Measurements from ENCODE around the gene EIF4EBP2.

Gene EIF4EBP2

DNA sequence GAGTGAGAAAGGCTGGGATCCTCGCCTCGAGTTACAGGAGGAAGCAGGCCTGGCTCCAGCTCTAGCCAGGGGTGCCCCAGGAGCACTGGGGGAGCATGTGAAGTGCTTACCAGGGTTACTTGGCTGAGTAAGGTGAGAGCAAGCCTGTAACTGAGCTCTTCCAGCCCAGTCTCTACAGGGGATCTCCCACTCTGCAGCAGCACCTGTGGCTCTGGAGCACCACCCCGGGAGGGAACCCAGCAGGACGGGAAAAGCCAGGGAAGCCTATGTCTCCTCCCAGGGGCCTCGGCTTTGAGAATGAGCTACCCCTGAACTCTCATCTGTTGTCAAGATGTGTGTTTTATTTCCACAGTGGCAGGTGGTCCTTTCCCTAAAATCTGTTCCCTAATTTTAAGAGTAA, 32.1 kb upstream of the EIF4EBP2 start:
- H3K4ac ChIP-seq (ENCODE audit: low read length) = no peak overlapping the region
- no peaks in the 10 kb centered on the region for H3K27me3 ChIP-seq (ENCODE audit: control insufficient read depth in 3 of 3, insufficient read depth in 3 of 3, low read depth in 1 of 3, low read length in 3 of 3)
- H2BK5ac ChIP-seq (ENCODE audit: low read length) = no peak overlapping the region
- H3K4me3 ChIP-seq (ENCODE audit: low read length in 2 of 2) = no peak overlapping the region
- H3K14ac ChIP-seq (ENCODE audit: low read length) = no peak overlapping the region
- no peak overlapping the region for H3K18ac ChIP-seq (ENCODE audit: low read length)
- no peak overlapping the region for H3K4me2 ChIP-seq (ENCODE audit: insufficient read depth, low read length, poor library complexity, severe bottlenecking)
- no peak overlapping the region for H3K23ac ChIP-seq (ENCODE audit: low read depth, low read length, poor library complexity)
- H3K36me3 ChIP-seq (replicated peaks in 1 of 2; ENCODE audit: control insufficient read depth in 2 of 2, insufficient read depth in 2 of 2, low read length in 2 of 2) = peaks cover 12 to 36% of the 10 kb centered on the region in 2 donors
- no peak for DNase-seq (ENCODE audit: low spot score)
- H2BK15ac ChIP-seq (ENCODE audit: low read length) = no peak overlapping the region
- no peaks in the 10 kb centered on the region for H3K9me3 ChIP-seq (replicated peaks in 1 of 2; ENCODE audit: control insufficient read depth in 2 of 2, insufficient read depth in 1 of 2, low read depth in 1 of 2, low read length in 2 of 2)
- no peak overlapping the region for H3K9ac ChIP-seq (ENCODE audit: low read depth, low read length, poor library complexity)
- peaks cover 6% of the 10 kb centered on the region for H3K79me1 ChIP-seq (ENCODE audit: low read depth, low read length)
- no peak overlapping the region for H4K8ac ChIP-seq (ENCODE audit: low read depth, low read length)
- no peak overlapping the region for H2AFZ ChIP-seq (ENCODE audit: low read length)
- no peak overlapping the region for H4K91ac ChIP-seq (ENCODE audit: low read depth, low read length, poor library complexity)
- H2AK5ac ChIP-seq (ENCODE audit: low read depth, low read length) = no peak overlapping the region
- H2BK12ac ChIP-seq (ENCODE audit: low read length) = no peak overlapping the region
- no peak overlapping the region for H3K27ac ChIP-seq (replicated peaks; ENCODE audit: low read length)
- WGBS, 2 donors (ENCODE audit: extremely low coverage in 2 of 2, insufficient read length in 2 of 2, insufficient replicate concordance in 1 of 2) = no CpG with 5 or more reads among the region's 5 CpGs
- no peak overlapping the region for H2BK120ac ChIP-seq (ENCODE audit: low read depth, low read length)
- peaks cover 3 to 5% of the 10 kb centered on the region in 2 donors for H3K4me1 ChIP-seq (ENCODE audit: control insufficient read depth in 2 of 2, insufficient read depth in 1 of 2, low read depth in 1 of 2, low read length in 2 of 2)

GRCh38 chr10:70374775-70375614, 28.9 kb upstream of the EIF4EBP2 start:
- Histone ChIP-seq H3K14ac (ENCODE audit: low read length) (no peak overlapping the region), H4K91ac (ENCODE audit: low read depth, low read length, poor library complexity) (no peak overlapping the region), H3K4me3 (ENCODE audit: low read length in 2 of 2) (peak overlapping the region in 1 of 2 donors; percentile 36), H2BK5ac (ENCODE audit: low read length) (no peak overlapping the region), H4K8ac (ENCODE audit: low read depth, low read length) (no peak overlapping the region), H3K4me2 (ENCODE audit: insufficient read depth, low read length, poor library complexity, severe bottlenecking) (no peak overlapping the region), H2BK12ac (ENCODE audit: low read length) (no peak overlapping the region), H3K4me1 (ENCODE audit: control insufficient read depth in 2 of 2, insufficient read depth in 1 of 2, low read depth in 1 of 2, low read length in 2 of 2) (no peaks in the 10 kb centered on the region), H2AFZ (ENCODE audit: low read length) (no peak overlapping the region), H3K27me3 (ENCODE audit: control insufficient read depth in 3 of 3, insufficient read depth in 3 of 3, low read depth in 1 of 3, low read length in 3 of 3) (no peaks in the 10 kb centered on the region), H3K9ac (ENCODE audit: low read depth, low read length, poor library complexity) (no peak overlapping the region), H3K79me1 (ENCODE audit: low read depth, low read length) (peaks cover 3% of the 10 kb centered on the region), H3K23ac (ENCODE audit: low read depth, low read length, poor library complexity) (no peak overlapping the region), H3K9me3 (replicated peaks in 1 of 2; ENCODE audit: control insufficient read depth in 2 of 2, insufficient read depth in 1 of 2, low read depth in 1 of 2, low read length in 2 of 2) (peaks cover 0 to 12% of the 10 kb centered on the region in 2 donors), H2AK5ac (ENCODE audit: low read depth, low read length) (no peak overlapping the region), H3K4ac (ENCODE audit: low read length) (no peak overlapping the region), H2BK15ac (ENCODE audit: low read length) (no peak overlapping the region), H2BK120ac (ENCODE audit: low read depth, low read length) (no peak overlapping the region), H3K18ac (ENCODE audit: low read length) (no peak overlapping the region), H3K27ac (replicated peaks; ENCODE audit: low read length) (no peak overlapping the region), H3K36me3 (replicated peaks in 1 of 2; ENCODE audit: control insufficient read depth in 2 of 2, insufficient read depth in 2 of 2, low read length in 2 of 2) (peaks cover 12 to 36% of the 10 kb centered on the region in 2 donors)
- DNase-seq (ENCODE audit: low spot score) = no peak
- WGBS, 2 donors (ENCODE audit: extremely low coverage in 2 of 2, insufficient read length in 2 of 2, insufficient replicate concordance in 1 of 2) = no CpG with 5 or more reads among the region's 9 CpGs

DNA sequence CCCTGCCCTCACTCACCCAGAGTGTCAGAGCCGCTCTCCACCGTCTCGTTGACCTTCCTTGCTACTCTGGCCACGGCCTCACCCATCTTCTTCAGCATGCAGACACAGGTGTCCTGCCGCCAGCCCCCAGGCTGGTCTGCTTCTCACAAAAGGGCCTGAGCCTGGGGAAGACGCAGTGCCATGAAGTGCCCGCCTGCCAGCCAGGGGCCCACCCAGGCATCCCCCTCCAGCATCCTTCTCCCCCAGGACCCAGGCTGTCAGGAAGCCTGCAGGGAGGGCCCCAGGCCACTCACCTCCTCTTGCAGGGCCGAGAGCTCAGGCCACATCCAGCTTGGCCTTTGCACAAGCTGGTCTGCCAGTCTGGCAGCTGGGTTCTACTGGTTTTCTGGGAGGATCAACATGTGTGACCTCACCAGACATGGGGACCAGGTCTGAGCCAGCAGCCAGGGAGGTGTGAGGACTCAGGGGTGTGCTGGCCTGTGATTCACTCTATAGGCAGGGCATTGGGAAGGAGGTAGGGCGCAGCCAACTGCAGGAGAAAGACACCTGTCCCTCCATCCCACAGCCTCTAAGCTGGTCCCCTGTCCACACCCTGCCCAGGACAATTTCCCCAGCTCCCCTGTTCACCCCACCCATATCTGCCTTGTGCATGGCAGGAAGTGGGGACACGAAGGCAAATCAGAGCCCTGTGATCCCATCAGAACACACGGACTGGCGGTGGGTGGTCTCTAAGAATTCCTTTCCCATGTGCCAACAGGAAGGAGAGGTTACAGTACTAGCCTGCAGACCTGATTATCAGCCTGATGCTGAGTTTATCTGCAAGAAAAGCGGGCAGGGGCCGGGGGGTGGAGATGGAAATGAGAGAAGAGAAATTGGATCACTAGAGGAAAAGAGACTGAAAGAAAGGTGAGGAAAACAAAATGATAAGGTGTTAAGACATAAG, 27.2 kb upstream of the EIF4EBP2 start:
- H3K27ac ChIP-seq (replicated peaks; ENCODE audit: low read length) = no peak overlapping the region
- no peak overlapping the region for H2BK15ac ChIP-seq (ENCODE audit: low read length)
- H3K9ac ChIP-seq (ENCODE audit: low read depth, low read length, poor library complexity) = no peak overlapping the region
- H2AFZ ChIP-seq (ENCODE audit: low read length) = no peak overlapping the region
- peaks cover 3% of the 10 kb centered on the region for H3K79me1 ChIP-seq (ENCODE audit: low read depth, low read length)
- H3K14ac ChIP-seq (ENCODE audit: low read length) = no peak overlapping the region
- peaks cover 11 to 30% of the 10 kb centered on the region in 2 donors for H3K36me3 ChIP-seq (replicated peaks in 1 of 2; ENCODE audit: control insufficient read depth in 2 of 2, insufficient read depth in 2 of 2, low read length in 2 of 2)
- no peak overlapping the region for H3K4me3 ChIP-seq (ENCODE audit: low read length in 2 of 2)
- no peak overlapping the region for H3K18ac ChIP-seq (ENCODE audit: low read length)
- no peak overlapping the region for H2BK12ac ChIP-seq (ENCODE audit: low read length)
- H3K27me3 ChIP-seq (ENCODE audit: control insufficient read depth in 3 of 3, insufficient read depth in 3 of 3, low read depth in 1 of 3, low read length in 3 of 3) = no peaks in the 10 kb centered on the region
- H3K23ac ChIP-seq (ENCODE audit: low read depth, low read length, poor library complexity) = no peak overlapping the region
- H2BK120ac ChIP-seq (ENCODE audit: low read depth, low read length) = no peak overlapping the region
- H3K4me1 ChIP-seq (ENCODE audit: control insufficient read depth in 2 of 2, insufficient read depth in 1 of 2, low read depth in 1 of 2, low read length in 2 of 2) = peaks cover 3 to 9% of the 10 kb centered on the region in 2 donors
- H2AK5ac ChIP-seq (ENCODE audit: low read depth, low read length) = no peak overlapping the region
- H4K91ac ChIP-seq (ENCODE audit: low read depth, low read length, poor library complexity) = no peak overlapping the region
- no peak overlapping the region for H3K4me2 ChIP-seq (ENCODE audit: insufficient read depth, low read length, poor library complexity, severe bottlenecking)
- peaks cover 0 to 15% of the 10 kb centered on the region in 2 donors for H3K9me3 ChIP-seq (replicated peaks in 1 of 2; ENCODE audit: control insufficient read depth in 2 of 2, insufficient read depth in 1 of 2, low read depth in 1 of 2, low read length in 2 of 2)
- H2BK5ac ChIP-seq (ENCODE audit: low read length) = no peak overlapping the region
- DNase-seq (ENCODE audit: low spot score) = no peak
- WGBS, 2 donors (ENCODE audit: extremely low coverage in 2 of 2, insufficient read length in 2 of 2, insufficient replicate concordance in 1 of 2) = no CpG with 5 or more reads among the region's 14 CpGs
- H3K4ac ChIP-seq (ENCODE audit: low read length) = no peak overlapping the region
- no peak overlapping the region for H4K8ac ChIP-seq (ENCODE audit: low read depth, low read length)

- Histone ChIP-seq H3K18ac (ENCODE audit: low read length) (no peak overlapping the region), H3K27me3 (ENCODE audit: control insufficient read depth in 3 of 3, insufficient read depth in 3 of 3, low read depth in 1 of 3, low read length in 3 of 3) (no peaks in the 10 kb centered on the region), H2BK12ac (ENCODE audit: low read length) (no peak overlapping the region), H3K4me3 (ENCODE audit: low read length in 2 of 2) (no peak overlapping the region), H2BK120ac (ENCODE audit: low read depth, low read length) (no peak overlapping the region), H3K4me1 (ENCODE audit: control insufficient read depth in 2 of 2, insufficient read depth in 1 of 2, low read depth in 1 of 2, low read length in 2 of 2) (peaks cover 3 to 9% of the 10 kb centered on the region in 2 donors), H2AK5ac (ENCODE audit: low read depth, low read length) (no peak overlapping the region), H3K4me2 (ENCODE audit: insufficient read depth, low read length, poor library complexity, severe bottlenecking) (no peak overlapping the region), H3K36me3 (replicated peaks in 1 of 2; ENCODE audit: control insufficient read depth in 2 of 2, insufficient read depth in 2 of 2, low read length in 2 of 2) (peaks cover 8 to 23% of the 10 kb centered on the region in 2 donors), H3K79me1 (ENCODE audit: low read depth, low read length) (peaks cover 3% of the 10 kb centered on the region), H2BK5ac (ENCODE audit: low read length) (no peak overlapping the region), H3K27ac (replicated peaks; ENCODE audit: low read length) (no peak overlapping the region), H4K91ac (ENCODE audit: low read depth, low read length, poor library complexity) (no peak overlapping the region), H2BK15ac (ENCODE audit: low read length) (no peak overlapping the region), H3K9me3 (replicated peaks in 1 of 2; ENCODE audit: control insufficient read depth in 2 of 2, insufficient read depth in 1 of 2, low read depth in 1 of 2, low read length in 2 of 2) (peaks cover 0 to 15% of the 10 kb centered on the region in 2 donors), H3K14ac (ENCODE audit: low read length) (no peak overlapping the region), H3K23ac (ENCODE audit: low read depth, low read length, poor library complexity) (no peak overlapping the region), H2AFZ (ENCODE audit: low read length) (no peak overlapping the region), H4K8ac (ENCODE audit: low read depth, low read length) (no peak overlapping the region), H3K4ac (ENCODE audit: low read length) (no peak overlapping the region), H3K9ac (ENCODE audit: low read depth, low read length, poor library complexity) (no peak overlapping the region)
- no peak for DNase-seq (ENCODE audit: low spot score)
- WGBS, 2 donors (ENCODE audit: extremely low coverage in 2 of 2, insufficient read length in 2 of 2, insufficient replicate concordance in 1 of 2) = no CpG with 5 or more reads among the region's 6 CpGs
These were observed 25.8 kb upstream of the EIF4EBP2 start for GRCh38 chr10:70378122-70378521.
